SJSA1 (cell line): Measurements from ENCODE around the gene PEPD. TPM values are rescaled to one million over a fixed set of nuclear protein-coding genes. Genes with fewer than 3 reads are reported as not detected.
A peak's percentile ranks its signal among the peaks of the same experiment; 100 is the strongest.

Experiments used
- DNase-seq, 2 experiments: peaks; one replicate each; pipeline ENCODE4 v3.0.0-alpha.2; 2015 to 2020; ENCODE audit warnings: low spot score in 2 of 2, low read depth in 1 of 2
- H3K27ac ChIP-seq: fragments of 250-450 bp; sonication (Bioruptor Pico); 2 replicates; pipeline ENCODE4 v1.5.1; 2020; ENCODE audit warnings: mild to moderate bottlenecking, moderate library complexity
- H3K27me3 ChIP-seq: fragments of 250-450 bp; sonication (Bioruptor Pico); replicated peaks from 2 replicates; pipeline ENCODE4 v1.5.1; 2020; ENCODE audit warnings: mild to moderate bottlenecking, moderate library complexity
- H3K36me3 ChIP-seq: fragments of 250-450 bp; sonication (Bioruptor Pico); 2 replicates; pipeline ENCODE4 v1.5.1; 2020; ENCODE audit warnings: mild to moderate bottlenecking
- H3K4me1 ChIP-seq: fragments of 250-450 bp; sonication (Bioruptor Pico); replicated peaks from 2 replicates; pipeline ENCODE4 v1.6.1; 2021; ENCODE audit warnings: mild to moderate bottlenecking
- H3K4me3 ChIP-seq: fragments of 250-450 bp; sonication (Bioruptor Pico); 2 replicates; pipeline ENCODE4 v1.5.1; 2020; ENCODE audit warnings: mild to moderate bottlenecking
- H3K9me3 ChIP-seq: fragments of 250-450 bp; sonication (Bioruptor Pico); replicated peaks from 2 replicates; pipeline ENCODE4 v1.5.1; 2020; ENCODE audit warnings: mild to moderate bottlenecking
- total RNA-seq: library from RNA; depleted of rRNA; stranded (reverse); fragments of >200 nt; shearing (Covaris generic); gene quantifications from 2 replicates; pipeline ENCODE4 v1.2.3, GENCODE V29; 2014

The PEPD gene
- total RNA-seq, 1 experiment from 2014 or later: 137 TPM

GRCh38 chr19:33441828-33442227 lies 79.8 kb downstream of the PEPD start:
- DNase-seq: no peak
- Histone ChIP-seq H3K36me3 (peaks cover 12% of the 10 kb centered on the region), H3K27me3 (no peaks in the 10 kb centered on the region), H3K4me1 (no peaks in the 10 kb centered on the region), H3K4me3 (no peak overlapping the region), H3K27ac (no peak overlapping the region), H3K9me3 (no peaks in the 10 kb centered on the region)

- H3K4me1 ChIP-seq: no peaks in the 10 kb centered on the region
- H3K27me3 ChIP-seq: no peaks in the 10 kb centered on the region
- no peaks in the 10 kb centered on the region for H3K9me3 ChIP-seq
- DNase-seq: no peak
- no peak overlapping the region for H3K27ac ChIP-seq
- H3K36me3 ChIP-seq: peaks cover 11% of the 10 kb centered on the region
- H3K4me3 ChIP-seq: no peak overlapping the region
Measured at GRCh38 chr19:33441277-33441699, 80.3 kb downstream of the PEPD start.

- H3K4me3 ChIP-seq: no peak overlapping the region
- H3K36me3 ChIP-seq: peaks cover 11% of the 10 kb centered on the region
- no peak overlapping the region for H3K27ac ChIP-seq
- DNase-seq: no peak
- no peaks in the 10 kb centered on the region; the same call in 1 of the 2 replicates for H3K4me1 ChIP-seq
- H3K27me3 ChIP-seq: no peaks in the 10 kb centered on the region
- H3K9me3 ChIP-seq: no peaks in the 10 kb centered on the region
Measured at GRCh38 chr19:33440682-33441081, 80.9 kb downstream of the PEPD start.

- H3K27me3 ChIP-seq: no peaks in the 10 kb centered on the region
- DNase-seq: no peak
Measured at GRCh38 chr19:33440241-33440640, 81.3 kb downstream of the PEPD start.

GRCh38 chr19:33438987-33439781 lies 82.4 kb downstream of the PEPD start:
- Histone ChIP-seq H3K4me1 (peaks cover 13% of the 10 kb centered on the region), H3K36me3 (peaks cover 11% of the 10 kb centered on the region), H3K27ac (no peak overlapping the region), H3K9me3 (no peaks in the 10 kb centered on the region), H3K4me3 (no peak overlapping the region), H3K27me3 (no peaks in the 10 kb centered on the region)
- no peak for DNase-seq

More at GRCh38 chr19:33440241-33440640, 81.3 kb downstream of the PEPD start:
- Histone ChIP-seq H3K36me3 (peaks cover 11% of the 10 kb centered on the region), H3K27ac (no peak overlapping the region), H3K4me3 (no peak overlapping the region), H3K4me1 (peaks cover 3% of the 10 kb centered on the region), H3K9me3 (no peaks in the 10 kb centered on the region)

- peaks cover 7% of the 10 kb centered on the region for H3K36me3 ChIP-seq
- H3K9me3 ChIP-seq: no peaks in the 10 kb centered on the region
- H3K27ac ChIP-seq: no peak overlapping the region
- no peak for DNase-seq
- H3K27me3 ChIP-seq: no peaks in the 10 kb centered on the region
- no peak overlapping the region for H3K4me3 ChIP-seq
- peaks cover 13% of the 10 kb centered on the region for H3K4me1 ChIP-seq
Measured at GRCh38 chr19:33437821-33438671, 83.5 kb downstream of the PEPD start.

- peaks cover 7% of the 10 kb centered on the region for H3K36me3 ChIP-seq
- H3K27ac ChIP-seq: no peak overlapping the region
- H3K9me3 ChIP-seq: no peaks in the 10 kb centered on the region
- no peak overlapping the region for H3K4me3 ChIP-seq
- peaks cover 13% of the 10 kb centered on the region for H3K4me1 ChIP-seq
- no peaks in the 10 kb centered on the region for H3K27me3 ChIP-seq
- no peak for DNase-seq
Measured at GRCh38 chr19:33437393-33437820, 84.2 kb downstream of the PEPD start.

GRCh38 chr19:33436360-33437345 lies 84.9 kb downstream of the PEPD start:
- DNase-seq: no peak
- Histone ChIP-seq H3K27ac (no peak overlapping the region), H3K4me1 (peaks cover 13% of the 10 kb centered on the region), H3K9me3 (no peaks in the 10 kb centered on the region), H3K27me3 (no peaks in the 10 kb centered on the region), H3K4me3 (no peak overlapping the region), H3K36me3 (peaks cover 4% of the 10 kb centered on the region; the same call in 1 of the 2 replicates)

GRCh38 chr19:33435706-33436359 lies 85.8 kb downstream of the PEPD start:
- Histone ChIP-seq H3K4me3 (no peak overlapping the region), H3K36me3 (no peaks in the 10 kb centered on the region; the same call in 1 of the 2 replicates), H3K4me1 (peaks cover 13% of the 10 kb centered on the region), H3K27ac (no peak overlapping the region), H3K9me3 (no peaks in the 10 kb centered on the region), H3K27me3 (no peaks in the 10 kb centered on the region)
- DNase-seq: no peak

- H3K4me1 ChIP-seq: peaks cover 13% of the 10 kb centered on the region
- peak in 1 of 2 experiments; percentile 26 for DNase-seq
- no peaks in the 10 kb centered on the region for H3K27me3 ChIP-seq
- no peaks in the 10 kb centered on the region for H3K9me3 ChIP-seq
- no peak overlapping the region for H3K4me3 ChIP-seq
- H3K36me3 ChIP-seq: no peaks in the 10 kb centered on the region; the same call in 1 of the 2 replicates
- no peak overlapping the region for H3K27ac ChIP-seq
Measured at GRCh38 chr19:33434886-33435705, 86.5 kb downstream of the PEPD start.

GRCh38 chr19:33434069-33434885 lies 87.3 kb downstream of the PEPD start:
- DNase-seq: no peak
- no peaks in the 10 kb centered on the region for H3K27me3 ChIP-seq
- no peaks in the 10 kb centered on the region; the same call in 1 of the 2 replicates for H3K36me3 ChIP-seq
- peaks cover 13% of the 10 kb centered on the region for H3K4me1 ChIP-seq
- no peak overlapping the region for H3K27ac ChIP-seq
- no peaks in the 10 kb centered on the region for H3K9me3 ChIP-seq
- H3K4me3 ChIP-seq: no peak overlapping the region
